ENCODE results near the gene NBAS. TPM values are rescaled to one million over a fixed set of nuclear protein-coding genes. Genes with fewer than 3 reads are reported as not detected.

Gene NBAS
- total RNA-seq, 1 donor from 2014 or later = 57.6 TPM

- FAIRE-seq = no peak
- no peaks in the 10 kb centered on the region for H3K9me3 Mint-ChIP-seq (ENCODE audit: unreplicated experiment)
- Histone ChIP-seq H2AFZ (ENCODE audit: low read depth, low read length) (no peak overlapping the region), H3K4me3 (ENCODE audit: insufficient read depth, low read depth, low read length) (no peak overlapping the region), H3K36me3 (ENCODE audit: insufficient read depth, low read length) (peaks cover 45% of the 10 kb centered on the region), H3K27me3 (ENCODE audit: insufficient read depth, low read length) (no peaks in the 10 kb centered on the region), H3K9ac (ENCODE audit: low read length) (no peak overlapping the region), H3K79me2 (ENCODE audit: insufficient read depth, low read length) (peaks cover 50% of the 10 kb centered on the region), H3K4me2 (ENCODE audit: low read length) (no peak overlapping the region), H3K9me3 (ENCODE audit: insufficient read depth, low read depth, low read length) (no peaks in the 10 kb centered on the region), H4K20me1 (ENCODE audit: insufficient read depth, low read length) (peaks cover 28% of the 10 kb centered on the region), H3K4me1 (ENCODE audit: insufficient read depth, low read length) (no peaks in the 10 kb centered on the region), H3K27ac (ENCODE audit: low read depth, low read length) (no peak overlapping the region)
- no peak for DNase-seq (ENCODE audit: low read depth)
- peaks cover 5% of the 10 kb centered on the region for H3K36me3 Mint-ChIP-seq (ENCODE audit: low read depth, unreplicated experiment)
- no peak overlapping the region for H3K27ac Mint-ChIP-seq (ENCODE audit: unreplicated experiment)
- TF ChIP-seq EZH2 (IDR thresholded peaks at IDR 0.05; ENCODE audit: insufficient read depth, low read length) = no peak
- TF ChIP-seq, protein P1, sequence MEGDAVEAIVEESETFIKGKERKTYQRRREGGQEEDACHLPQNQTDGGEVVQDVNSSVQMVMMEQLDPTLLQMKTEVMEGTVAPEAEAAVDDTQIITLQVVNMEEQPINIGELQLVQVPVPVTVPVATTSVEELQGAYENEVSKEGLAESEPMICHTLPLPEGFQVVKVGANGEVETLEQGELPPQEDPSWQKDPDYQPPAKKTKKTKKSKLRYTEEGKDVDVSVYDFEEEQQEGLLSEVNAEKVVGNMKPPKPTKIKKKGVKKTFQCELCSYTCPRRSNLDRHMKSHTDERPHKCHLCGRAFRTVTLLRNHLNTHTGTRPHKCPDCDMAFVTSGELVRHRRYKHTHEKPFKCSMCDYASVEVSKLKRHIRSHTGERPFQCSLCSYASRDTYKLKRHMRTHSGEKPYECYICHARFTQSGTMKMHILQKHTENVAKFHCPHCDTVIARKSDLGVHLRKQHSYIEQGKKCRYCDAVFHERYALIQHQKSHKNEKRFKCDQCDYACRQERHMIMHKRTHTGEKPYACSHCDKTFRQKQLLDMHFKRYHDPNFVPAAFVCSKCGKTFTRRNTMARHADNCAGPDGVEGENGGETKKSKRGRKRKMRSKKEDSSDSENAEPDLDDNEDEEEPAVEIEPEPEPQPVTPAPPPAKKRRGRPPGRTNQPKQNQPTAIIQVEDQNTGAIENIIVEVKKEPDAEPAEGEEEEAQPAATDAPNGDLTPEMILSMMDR (IDR thresholded peaks at IDR 0.05; ENCODE audit: insufficient read depth, low read depth, low read length) = no peak
- H3K4me3 Mint-ChIP-seq (ENCODE audit: unreplicated experiment) = no peak overlapping the region
- H3K27me3 Mint-ChIP-seq (ENCODE audit: low read depth, unreplicated experiment) = no peaks in the 10 kb centered on the region
- peaks cover 14% of the 10 kb centered on the region for H3K4me1 Mint-ChIP-seq (ENCODE audit: low read depth, unreplicated experiment)
These were observed 34.8 kb upstream of the NBAS start for GRCh38 chr2:15595936-15596335.

- peaks cover 5% of the 10 kb centered on the region for H3K36me3 Mint-ChIP-seq (ENCODE audit: low read depth, unreplicated experiment)
- no peaks in the 10 kb centered on the region for H3K27me3 Mint-ChIP-seq (ENCODE audit: low read depth, unreplicated experiment)
- no peak for TF ChIP-seq EZH2 (IDR thresholded peaks at IDR 0.05; ENCODE audit: insufficient read depth, low read length)
- TF ChIP-seq, protein P1 (IDR thresholded peaks at IDR 0.05; ENCODE audit: insufficient read depth, low read depth, low read length) = no peak
- Histone ChIP-seq H3K27me3 (ENCODE audit: insufficient read depth, low read length) (no peaks in the 10 kb centered on the region), H3K27ac (ENCODE audit: low read depth, low read length) (no peak overlapping the region), H3K79me2 (ENCODE audit: insufficient read depth, low read length) (peaks cover 51% of the 10 kb centered on the region), H3K4me2 (ENCODE audit: low read length) (no peak overlapping the region), H2AFZ (ENCODE audit: low read depth, low read length) (no peak overlapping the region), H4K20me1 (ENCODE audit: insufficient read depth, low read length) (peaks cover 28% of the 10 kb centered on the region), H3K9ac (ENCODE audit: low read length) (no peak overlapping the region), H3K36me3 (ENCODE audit: insufficient read depth, low read length) (peaks cover 41% of the 10 kb centered on the region), H3K9me3 (ENCODE audit: insufficient read depth, low read depth, low read length) (no peaks in the 10 kb centered on the region), H3K4me3 (ENCODE audit: insufficient read depth, low read depth, low read length) (no peak overlapping the region), H3K4me1 (ENCODE audit: insufficient read depth, low read length) (no peaks in the 10 kb centered on the region)
- no peak for FAIRE-seq
- no peak overlapping the region for H3K27ac Mint-ChIP-seq (ENCODE audit: unreplicated experiment)
- H3K4me3 Mint-ChIP-seq (ENCODE audit: unreplicated experiment) = no peak overlapping the region
- H3K9me3 Mint-ChIP-seq (ENCODE audit: unreplicated experiment) = no peaks in the 10 kb centered on the region
- H3K4me1 Mint-ChIP-seq (ENCODE audit: low read depth, unreplicated experiment) = peaks cover 16% of the 10 kb centered on the region
- DNase-seq (ENCODE audit: low read depth) = no peak
These were observed 34.3 kb upstream of the NBAS start for GRCh38 chr2:15595342-15595905.

All from astrocyte (in vitro differentiated cells and primary cell).